ENCODE measurements around the gene CLIP4. TPM values are rescaled to one million over a fixed set of nuclear protein-coding genes. Genes with fewer than 3 reads are reported as not detected.

CLIP4 gene
- total RNA-seq, 1 experiment from 2014 or later: 0.39 TPM

DNA sequence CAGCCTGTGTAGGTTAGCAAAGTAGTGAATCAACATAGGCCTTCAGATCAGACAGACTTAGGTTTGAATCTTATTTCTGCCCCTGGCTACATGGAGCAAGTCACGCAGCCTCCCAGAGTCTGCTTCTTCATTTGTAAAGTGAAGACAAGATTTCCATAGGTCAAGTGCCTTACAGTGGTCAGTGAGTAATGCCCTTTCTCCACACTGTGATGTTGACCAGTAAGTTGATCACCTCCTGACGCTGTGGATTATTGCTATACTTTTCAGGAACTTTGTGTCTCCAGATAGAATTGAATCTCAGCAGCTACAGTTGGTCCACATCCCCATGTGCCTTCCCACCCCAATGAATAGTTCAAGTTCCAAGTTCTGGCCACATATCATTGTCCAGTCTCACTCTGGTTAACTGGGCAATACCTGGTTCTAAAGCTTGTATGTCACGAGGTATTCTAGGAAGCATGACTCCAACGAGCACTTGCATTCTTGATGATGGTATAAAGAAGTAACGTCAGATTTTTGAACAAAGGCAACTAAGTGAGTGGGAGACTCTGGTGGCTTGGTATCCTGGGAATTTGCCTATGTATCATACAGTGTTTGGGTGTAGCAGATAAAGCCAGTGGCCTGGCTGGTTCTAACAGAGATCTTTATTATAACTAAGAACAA lies 2.1 kb upstream of the CLIP4 start (continued):
- TF ChIP-seq, protein P1, sequence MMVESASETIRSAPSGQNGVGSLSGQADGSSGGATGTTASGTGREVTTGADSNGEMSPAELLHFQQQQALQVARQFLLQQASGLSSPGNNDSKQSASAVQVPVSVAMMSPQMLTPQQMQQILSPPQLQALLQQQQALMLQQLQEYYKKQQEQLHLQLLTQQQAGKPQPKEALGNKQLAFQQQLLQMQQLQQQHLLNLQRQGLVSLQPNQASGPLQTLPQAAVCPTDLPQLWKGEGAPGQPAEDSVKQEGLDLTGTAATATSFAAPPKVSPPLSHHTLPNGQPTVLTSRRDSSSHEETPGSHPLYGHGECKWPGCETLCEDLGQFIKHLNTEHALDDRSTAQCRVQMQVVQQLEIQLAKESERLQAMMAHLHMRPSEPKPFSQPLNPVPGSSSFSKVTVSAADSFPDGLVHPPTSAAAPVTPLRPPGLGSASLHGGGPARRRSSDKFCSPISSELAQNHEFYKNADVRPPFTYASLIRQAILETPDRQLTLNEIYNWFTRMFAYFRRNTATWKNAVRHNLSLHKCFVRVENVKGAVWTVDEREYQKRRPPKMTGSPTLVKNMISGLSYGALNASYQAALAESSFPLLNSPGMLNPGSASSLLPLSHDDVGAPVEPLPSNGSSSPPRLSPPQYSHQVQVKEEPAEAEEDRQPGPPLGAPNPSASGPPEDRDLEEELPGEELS (CRISPR knock-in tag; IDR thresholded peaks at IDR 0.05): no peak
- TF ChIP-seq TEAD1 (CRISPR knock-in tag; IDR thresholded peaks at IDR 0.05) (no peak), ZNF232 (CRISPR knock-in tag; IDR thresholded peaks at IDR 0.05) (no peak), FOXK1 (CRISPR knock-in tag; IDR thresholded peaks at IDR 0.05) (no peak), ATF1 (CRISPR knock-in tag; IDR thresholded peaks at IDR 0.05) (no peak), TEAD4 (CRISPR knock-in tag; IDR thresholded peaks at IDR 0.05) (no peak), ZNF121 (CRISPR knock-in tag; IDR thresholded peaks at IDR 0.05) (no peak), NFATC4 (CRISPR knock-in tag; IDR thresholded peaks at IDR 0.05) (no peak)
- TF ChIP-seq, protein P2, sequence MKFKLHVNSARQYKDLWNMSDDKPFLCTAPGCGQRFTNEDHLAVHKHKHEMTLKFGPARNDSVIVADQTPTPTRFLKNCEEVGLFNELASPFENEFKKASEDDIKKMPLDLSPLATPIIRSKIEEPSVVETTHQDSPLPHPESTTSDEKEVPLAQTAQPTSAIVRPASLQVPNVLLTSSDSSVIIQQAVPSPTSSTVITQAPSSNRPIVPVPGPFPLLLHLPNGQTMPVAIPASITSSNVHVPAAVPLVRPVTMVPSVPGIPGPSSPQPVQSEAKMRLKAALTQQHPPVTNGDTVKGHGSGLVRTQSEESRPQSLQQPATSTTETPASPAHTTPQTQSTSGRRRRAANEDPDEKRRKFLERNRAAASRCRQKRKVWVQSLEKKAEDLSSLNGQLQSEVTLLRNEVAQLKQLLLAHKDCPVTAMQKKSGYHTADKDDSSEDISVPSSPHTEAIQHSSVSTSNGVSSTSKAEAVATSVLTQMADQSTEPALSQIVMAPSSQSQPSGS (CRISPR knock-in tag; IDR thresholded peaks at IDR 0.05; ENCODE audit: borderline replicate concordance, low read depth): no peak
- TF ChIP-seq, protein P3, sequence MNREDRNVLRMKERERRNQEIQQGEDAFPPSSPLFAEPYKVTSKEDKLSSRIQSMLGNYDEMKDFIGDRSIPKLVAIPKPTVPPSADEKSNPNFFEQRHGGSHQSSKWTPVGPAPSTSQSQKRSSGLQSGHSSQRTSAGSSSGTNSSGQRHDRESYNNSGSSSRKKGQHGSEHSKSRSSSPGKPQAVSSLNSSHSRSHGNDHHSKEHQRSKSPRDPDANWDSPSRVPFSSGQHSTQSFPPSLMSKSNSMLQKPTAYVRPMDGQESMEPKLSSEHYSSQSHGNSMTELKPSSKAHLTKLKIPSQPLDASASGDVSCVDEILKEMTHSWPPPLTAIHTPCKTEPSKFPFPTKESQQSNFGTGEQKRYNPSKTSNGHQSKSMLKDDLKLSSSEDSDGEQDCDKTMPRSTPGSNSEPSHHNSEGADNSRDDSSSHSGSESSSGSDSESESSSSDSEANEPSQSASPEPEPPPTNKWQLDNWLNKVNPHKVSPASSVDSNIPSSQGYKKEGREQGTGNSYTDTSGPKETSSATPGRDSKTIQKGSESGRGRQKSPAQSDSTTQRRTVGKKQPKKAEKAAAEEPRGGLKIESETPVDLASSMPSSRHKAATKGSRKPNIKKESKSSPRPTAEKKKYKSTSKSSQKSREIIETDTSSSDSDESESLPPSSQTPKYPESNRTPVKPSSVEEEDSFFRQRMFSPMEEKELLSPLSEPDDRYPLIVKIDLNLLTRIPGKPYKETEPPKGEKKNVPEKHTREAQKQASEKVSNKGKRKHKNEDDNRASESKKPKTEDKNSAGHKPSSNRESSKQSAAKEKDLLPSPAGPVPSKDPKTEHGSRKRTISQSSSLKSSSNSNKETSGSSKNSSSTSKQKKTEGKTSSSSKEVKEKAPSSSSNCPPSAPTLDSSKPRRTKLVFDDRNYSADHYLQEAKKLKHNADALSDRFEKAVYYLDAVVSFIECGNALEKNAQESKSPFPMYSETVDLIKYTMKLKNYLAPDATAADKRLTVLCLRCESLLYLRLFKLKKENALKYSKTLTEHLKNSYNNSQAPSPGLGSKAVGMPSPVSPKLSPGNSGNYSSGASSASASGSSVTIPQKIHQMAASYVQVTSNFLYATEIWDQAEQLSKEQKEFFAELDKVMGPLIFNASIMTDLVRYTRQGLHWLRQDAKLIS (CRISPR knock-in tag; IDR thresholded peaks at IDR 0.05; ENCODE audit: borderline replicate concordance): no peak
- TF ChIP-seq, protein P4, sequence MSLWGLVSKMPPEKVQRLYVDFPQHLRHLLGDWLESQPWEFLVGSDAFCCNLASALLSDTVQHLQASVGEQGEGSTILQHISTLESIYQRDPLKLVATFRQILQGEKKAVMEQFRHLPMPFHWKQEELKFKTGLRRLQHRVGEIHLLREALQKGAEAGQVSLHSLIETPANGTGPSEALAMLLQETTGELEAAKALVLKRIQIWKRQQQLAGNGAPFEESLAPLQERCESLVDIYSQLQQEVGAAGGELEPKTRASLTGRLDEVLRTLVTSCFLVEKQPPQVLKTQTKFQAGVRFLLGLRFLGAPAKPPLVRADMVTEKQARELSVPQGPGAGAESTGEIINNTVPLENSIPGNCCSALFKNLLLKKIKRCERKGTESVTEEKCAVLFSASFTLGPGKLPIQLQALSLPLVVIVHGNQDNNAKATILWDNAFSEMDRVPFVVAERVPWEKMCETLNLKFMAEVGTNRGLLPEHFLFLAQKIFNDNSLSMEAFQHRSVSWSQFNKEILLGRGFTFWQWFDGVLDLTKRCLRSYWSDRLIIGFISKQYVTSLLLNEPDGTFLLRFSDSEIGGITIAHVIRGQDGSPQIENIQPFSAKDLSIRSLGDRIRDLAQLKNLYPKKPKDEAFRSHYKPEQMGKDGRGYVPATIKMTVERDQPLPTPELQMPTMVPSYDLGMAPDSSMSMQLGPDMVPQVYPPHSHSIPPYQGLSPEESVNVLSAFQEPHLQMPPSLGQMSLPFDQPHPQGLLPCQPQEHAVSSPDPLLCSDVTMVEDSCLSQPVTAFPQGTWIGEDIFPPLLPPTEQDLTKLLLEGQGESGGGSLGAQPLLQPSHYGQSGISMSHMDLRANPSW (CRISPR knock-in tag; conservative IDR thresholded peaks at IDR 0.05; ENCODE audit: low read depth): no peak
- TF ChIP-seq, protein P5, sequence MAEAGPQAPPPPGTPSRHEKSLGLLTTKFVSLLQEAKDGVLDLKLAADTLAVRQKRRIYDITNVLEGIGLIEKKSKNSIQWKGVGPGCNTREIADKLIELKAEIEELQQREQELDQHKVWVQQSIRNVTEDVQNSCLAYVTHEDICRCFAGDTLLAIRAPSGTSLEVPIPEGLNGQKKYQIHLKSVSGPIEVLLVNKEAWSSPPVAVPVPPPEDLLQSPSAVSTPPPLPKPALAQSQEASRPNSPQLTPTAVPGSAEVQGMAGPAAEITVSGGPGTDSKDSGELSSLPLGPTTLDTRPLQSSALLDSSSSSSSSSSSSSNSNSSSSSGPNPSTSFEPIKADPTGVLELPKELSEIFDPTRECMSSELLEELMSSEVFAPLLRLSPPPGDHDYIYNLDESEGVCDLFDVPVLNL (CRISPR knock-in tag; IDR thresholded peaks at IDR 0.05; ENCODE audit: borderline replicate concordance, low read depth): no peak

DNA sequence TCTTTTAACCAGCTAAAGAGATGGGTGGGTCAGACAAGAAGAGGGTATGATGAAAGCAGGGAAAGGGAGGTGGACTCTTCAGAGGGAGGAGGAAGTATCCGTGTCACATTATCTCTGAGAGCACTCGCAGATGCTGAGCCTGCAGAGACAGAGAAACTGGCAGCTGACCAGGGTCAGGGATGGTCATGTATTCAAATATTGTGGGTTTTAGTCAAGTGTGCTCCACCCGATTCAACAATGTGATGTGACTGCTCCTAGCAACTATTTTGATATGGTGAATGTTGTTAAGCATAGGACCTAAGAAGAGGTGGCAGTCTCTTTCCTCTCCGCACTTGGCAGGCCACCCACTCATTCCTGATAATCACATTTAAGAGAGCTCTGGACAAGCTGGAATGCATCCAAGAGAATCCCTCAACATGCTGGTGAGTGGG lies 1.3 kb upstream of the CLIP4 start:
- CTCF ChIA-PET: interaction anchor here (0.6 kb wide), 1 partner anchor 126 kb away, joined by 3 read pairs; no protein-coding TSS in a partner anchor
- ATAC-seq (no peak), DNase-seq (ENCODE audit: low spot score) (no peak)
- Mint-ChIP-seq H3K27ac (no peak overlapping the region), H3K9me3 (no peaks in the 10 kb centered on the region), H3K4me3 (peak overlapping the region; percentile 72), H3K27me3 (ENCODE audit: low read depth) (peaks cover 63% of the 10 kb centered on the region), H3K4me1 (peaks cover 6% of the 10 kb centered on the region; the same call in 1 of the 2 replicates), H3K36me3 (no peaks in the 10 kb centered on the region; the same call in 1 of the 2 replicates)
- POLR2A ChIA-PET: no interaction called here
- TF ChIP-seq, protein P6, sequence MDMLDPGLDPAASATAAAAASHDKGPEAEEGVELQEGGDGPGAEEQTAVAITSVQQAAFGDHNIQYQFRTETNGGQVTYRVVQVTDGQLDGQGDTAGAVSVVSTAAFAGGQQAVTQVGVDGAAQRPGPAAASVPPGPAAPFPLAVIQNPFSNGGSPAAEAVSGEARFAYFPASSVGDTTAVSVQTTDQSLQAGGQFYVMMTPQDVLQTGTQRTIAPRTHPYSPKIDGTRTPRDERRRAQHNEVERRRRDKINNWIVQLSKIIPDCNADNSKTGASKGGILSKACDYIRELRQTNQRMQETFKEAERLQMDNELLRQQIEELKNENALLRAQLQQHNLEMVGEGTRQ (CRISPR knock-in tag; IDR thresholded peaks at IDR 0.05): no peak
- TF ChIP-seq, protein P7, sequence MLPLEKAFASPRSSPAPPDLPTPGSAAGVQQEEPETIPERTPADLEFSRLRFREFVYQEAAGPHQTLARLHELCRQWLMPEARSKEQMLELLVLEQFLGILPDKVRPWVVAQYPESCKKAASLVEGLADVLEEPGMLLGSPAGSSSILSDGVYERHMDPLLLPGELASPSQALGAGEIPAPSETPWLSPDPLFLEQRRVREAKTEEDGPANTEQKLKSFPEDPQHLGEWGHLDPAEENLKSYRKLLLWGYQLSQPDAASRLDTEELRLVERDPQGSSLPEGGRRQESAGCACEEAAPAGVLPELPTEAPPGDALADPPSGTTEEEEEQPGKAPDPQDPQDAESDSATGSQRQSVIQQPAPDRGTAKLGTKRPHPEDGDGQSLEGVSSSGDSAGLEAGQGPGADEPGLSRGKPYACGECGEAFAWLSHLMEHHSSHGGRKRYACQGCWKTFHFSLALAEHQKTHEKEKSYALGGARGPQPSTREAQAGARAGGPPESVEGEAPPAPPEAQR (CRISPR knock-in tag; IDR thresholded peaks at IDR 0.05): no peak
- TF ChIP-seq SMAD4 (CRISPR knock-in tag; IDR thresholded peaks at IDR 0.05): no peak
- TF ChIP-seq, protein P8, sequence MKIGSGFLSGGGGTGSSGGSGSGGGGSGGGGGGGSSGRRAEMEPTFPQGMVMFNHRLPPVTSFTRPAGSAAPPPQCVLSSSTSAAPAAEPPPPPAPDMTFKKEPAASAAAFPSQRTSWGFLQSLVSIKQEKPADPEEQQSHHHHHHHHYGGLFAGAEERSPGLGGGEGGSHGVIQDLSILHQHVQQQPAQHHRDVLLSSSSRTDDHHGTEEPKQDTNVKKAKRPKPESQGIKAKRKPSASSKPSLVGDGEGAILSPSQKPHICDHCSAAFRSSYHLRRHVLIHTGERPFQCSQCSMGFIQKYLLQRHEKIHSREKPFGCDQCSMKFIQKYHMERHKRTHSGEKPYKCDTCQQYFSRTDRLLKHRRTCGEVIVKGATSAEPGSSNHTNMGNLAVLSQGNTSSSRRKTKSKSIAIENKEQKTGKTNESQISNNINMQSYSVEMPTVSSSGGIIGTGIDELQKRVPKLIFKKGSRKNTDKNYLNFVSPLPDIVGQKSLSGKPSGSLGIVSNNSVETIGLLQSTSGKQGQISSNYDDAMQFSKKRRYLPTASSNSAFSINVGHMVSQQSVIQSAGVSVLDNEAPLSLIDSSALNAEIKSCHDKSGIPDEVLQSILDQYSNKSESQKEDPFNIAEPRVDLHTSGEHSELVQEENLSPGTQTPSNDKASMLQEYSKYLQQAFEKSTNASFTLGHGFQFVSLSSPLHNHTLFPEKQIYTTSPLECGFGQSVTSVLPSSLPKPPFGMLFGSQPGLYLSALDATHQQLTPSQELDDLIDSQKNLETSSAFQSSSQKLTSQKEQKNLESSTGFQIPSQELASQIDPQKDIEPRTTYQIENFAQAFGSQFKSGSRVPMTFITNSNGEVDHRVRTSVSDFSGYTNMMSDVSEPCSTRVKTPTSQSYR (CRISPR knock-in tag; IDR thresholded peaks at IDR 0.05): no peak
- TF ChIP-seq ZNF317 (CRISPR knock-in tag; IDR thresholded peaks at IDR 0.05; ENCODE audit: borderline replicate concordance, low read depth): no peak
